ENCODE results near the gene OTUB1.

OTUB1 gene

DNA sequence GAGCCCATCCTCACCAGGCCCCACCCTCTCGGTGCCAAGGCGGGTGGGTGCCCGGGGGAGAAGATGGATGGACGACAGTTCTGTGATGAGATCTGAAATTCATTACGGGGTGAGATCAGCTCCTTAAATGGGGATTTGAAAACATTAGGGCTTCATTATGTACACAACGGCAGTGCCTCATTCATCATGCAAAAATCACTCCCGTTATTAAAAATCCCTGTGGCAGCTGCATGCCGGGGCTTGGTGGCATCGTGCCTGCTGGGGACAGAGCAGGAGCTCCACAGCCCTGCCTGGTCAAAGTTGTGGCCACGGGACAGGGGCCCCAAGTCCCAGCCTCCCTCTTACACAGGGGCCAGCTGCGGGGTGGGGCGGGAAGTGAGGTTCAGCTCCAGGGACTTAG is 20.2 kb downstream of the OTUB1 start:
- no peak overlapping the region for H3K4me3 ChIP-seq (ENCODE audit: insufficient read depth in 1 of 2, low read depth in 1 of 2, low read length in 2 of 2)
- H3K79me1 ChIP-seq (replicated peaks; ENCODE audit: low read length, poor library complexity, severe bottlenecking): no peaks in the 10 kb centered on the region
- H3K23ac ChIP-seq (ENCODE audit: low read length in 2 of 2): no peak overlapping the region
- H2BK5ac ChIP-seq (ENCODE audit: low read depth, low read length, poor library complexity, severe bottlenecking): no peak overlapping the region
- H3K36me3 ChIP-seq (ENCODE audit: control insufficient read depth in 1 of 2, insufficient read depth in 2 of 2, low read depth in 1 of 2, low read length in 2 of 2): no peaks in the 10 kb centered on the region
- H2BK15ac ChIP-seq (ENCODE audit: low read depth, poor library complexity, severe bottlenecking): no peak overlapping the region
- no peak overlapping the region for H3K18ac ChIP-seq (ENCODE audit: low read depth in 1 of 2, low read length in 2 of 2)
- H3K9ac ChIP-seq (ENCODE audit: low read length): no peak overlapping the region
- no peak overlapping the region for H3K27ac ChIP-seq (ENCODE audit: low read length, poor library complexity, severe bottlenecking)
- H3K4me1 ChIP-seq (ENCODE audit: control insufficient read depth, insufficient read depth, low read depth, low read length): peaks cover 44% of the 10 kb centered on the region
- peaks cover 1 to 5% of the 10 kb centered on the region in 2 experiments for H3K27me3 ChIP-seq (ENCODE audit: control insufficient read depth in 1 of 2, insufficient read depth in 1 of 2, low read length in 2 of 2)
- no peak for DNase-seq
- no peak overlapping the region for H4K8ac ChIP-seq (ENCODE audit: low read length)
- H2BK12ac ChIP-seq (ENCODE audit: low read length in 2 of 2): no peak overlapping the region
- H3K9me3 ChIP-seq (ENCODE audit: control insufficient read depth, low read length): no peaks in the 10 kb centered on the region
- H2AFZ ChIP-seq (ENCODE audit: low read depth, low read length): no peak overlapping the region
- H2AK5ac ChIP-seq (ENCODE audit: low read length, severe bottlenecking): no peak overlapping the region
- H4K91ac ChIP-seq (ENCODE audit: low read length): no peak overlapping the region
- no peak overlapping the region for H3K4ac ChIP-seq (ENCODE audit: low read depth in 1 of 2, low read length in 2 of 2)
- no peak overlapping the region for H3K14ac ChIP-seq (ENCODE audit: low read length in 2 of 2)
- no peak overlapping the region for H3K4me2 ChIP-seq (ENCODE audit: low read length, poor library complexity, severe bottlenecking)
- no peak overlapping the region for H2BK120ac ChIP-seq (ENCODE audit: low read depth, low read length)
- 91% methylated on average over 10 of the region's 12 CpGs for WGBS

DNA sequence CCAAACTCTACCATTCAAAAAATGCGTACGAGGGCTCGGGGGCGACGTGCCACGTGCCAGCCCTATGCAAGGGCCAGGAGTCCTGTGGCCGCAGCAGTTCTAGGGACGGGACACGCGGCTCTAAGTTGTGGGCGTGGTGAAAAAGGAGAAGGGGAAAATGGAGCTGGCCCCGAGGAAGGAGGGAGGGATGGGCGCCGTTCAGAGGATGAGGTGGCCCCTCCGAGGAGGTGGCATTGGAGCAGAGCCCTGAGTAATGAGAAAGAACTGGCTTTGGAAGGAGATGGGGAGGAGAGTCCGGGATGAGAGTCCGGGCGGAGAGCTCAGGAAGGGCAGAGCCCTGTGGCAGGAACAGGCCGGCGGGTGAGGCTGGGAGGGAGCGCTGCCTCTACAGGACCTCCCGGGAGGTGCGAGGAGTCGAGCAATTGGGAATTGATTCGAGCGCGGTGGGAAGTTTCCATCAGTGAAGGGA is 21.0 kb downstream of the OTUB1 start:
- Histone ChIP-seq H3K4ac (ENCODE audit: low read depth in 1 of 2, low read length in 2 of 2) (no peak overlapping the region), H2BK5ac (ENCODE audit: low read depth, low read length, poor library complexity, severe bottlenecking) (no peak overlapping the region), H3K4me3 (ENCODE audit: insufficient read depth in 1 of 2, low read depth in 1 of 2, low read length in 2 of 2) (peak overlapping the region; percentile 29 to 73), H2AK5ac (ENCODE audit: low read length, severe bottlenecking) (no peak overlapping the region), H3K79me1 (replicated peaks; ENCODE audit: low read length, poor library complexity, severe bottlenecking) (no peaks in the 10 kb centered on the region), H3K23ac (ENCODE audit: low read length in 2 of 2) (no peak overlapping the region), H2BK120ac (ENCODE audit: low read depth, low read length) (no peak overlapping the region), H3K27ac (ENCODE audit: low read length, poor library complexity, severe bottlenecking) (no peak overlapping the region), H3K9me3 (ENCODE audit: control insufficient read depth, low read length) (no peaks in the 10 kb centered on the region), H4K91ac (ENCODE audit: low read length) (no peak overlapping the region), H3K14ac (ENCODE audit: low read length in 2 of 2) (no peak overlapping the region), H3K9ac (ENCODE audit: low read length) (peak overlapping the region; percentile 75), H4K8ac (ENCODE audit: low read length) (no peak overlapping the region), H3K4me1 (ENCODE audit: control insufficient read depth, insufficient read depth, low read depth, low read length) (peaks cover 41% of the 10 kb centered on the region), H3K27me3 (ENCODE audit: control insufficient read depth in 1 of 2, insufficient read depth in 1 of 2, low read length in 2 of 2) (peaks cover 0 to 5% of the 10 kb centered on the region in 2 experiments), H2BK12ac (ENCODE audit: low read length in 2 of 2) (no peak overlapping the region), H3K4me2 (ENCODE audit: low read length, poor library complexity, severe bottlenecking) (peak overlapping the region; percentile 80), H3K36me3 (ENCODE audit: control insufficient read depth in 1 of 2, insufficient read depth in 2 of 2, low read depth in 1 of 2, low read length in 2 of 2) (no peaks in the 10 kb centered on the region), H3K18ac (ENCODE audit: low read depth in 1 of 2, low read length in 2 of 2) (no peak overlapping the region), H2BK15ac (ENCODE audit: low read depth, poor library complexity, severe bottlenecking) (no peak overlapping the region), H2AFZ (ENCODE audit: low read depth, low read length) (no peak overlapping the region)
- WGBS: 3% methylated on average over 21 of the region's 27 CpGs
- DNase-seq: peak; percentile 56

DNA sequence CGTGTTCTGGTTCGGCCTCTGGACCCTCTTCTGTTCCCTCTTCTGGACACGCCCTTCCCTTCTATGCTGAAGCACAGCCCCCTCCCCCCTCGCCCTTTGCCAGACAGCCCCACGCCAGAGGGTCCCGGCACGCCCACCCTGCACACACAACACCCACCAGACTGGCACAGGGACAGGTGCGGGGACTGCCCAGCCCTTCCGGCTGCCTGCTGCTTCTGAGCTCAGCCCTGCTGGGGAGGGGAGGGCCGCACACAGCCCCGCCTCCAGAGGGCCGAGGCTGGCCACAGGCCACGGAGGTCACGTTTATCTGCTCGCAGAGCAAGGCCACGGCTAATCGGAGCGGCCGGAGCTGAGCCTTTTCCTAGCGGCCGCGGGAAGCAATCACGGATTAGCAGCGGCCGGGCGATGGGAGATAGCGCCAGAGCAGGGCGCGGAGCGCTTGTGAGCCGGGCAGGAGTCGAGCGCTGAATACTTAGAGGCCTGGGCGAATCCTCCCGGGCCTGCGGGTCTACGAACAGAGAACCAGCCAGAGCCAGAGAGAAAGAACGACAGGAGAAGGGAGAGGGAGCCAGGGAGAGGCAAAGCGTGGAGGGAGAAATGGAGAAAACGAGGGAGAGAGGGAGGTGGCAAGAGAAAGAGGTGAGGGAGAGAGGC is 21.5 kb downstream of the OTUB1 start:
- Histone ChIP-seq H2BK12ac (ENCODE audit: low read length in 2 of 2) (peak overlapping the region in 1 of 2 experiments; percentile 15), H3K4me3 (ENCODE audit: insufficient read depth in 1 of 2, low read depth in 1 of 2, low read length in 2 of 2) (peak overlapping the region; percentile 38 to 73), H3K4me1 (ENCODE audit: control insufficient read depth, insufficient read depth, low read depth, low read length) (peaks cover 35% of the 10 kb centered on the region), H3K79me1 (replicated peaks; ENCODE audit: low read length, poor library complexity, severe bottlenecking) (no peaks in the 10 kb centered on the region), H3K18ac (ENCODE audit: low read depth in 1 of 2, low read length in 2 of 2) (no peak overlapping the region), H3K27ac (ENCODE audit: low read length, poor library complexity, severe bottlenecking) (no peak overlapping the region), H3K23ac (ENCODE audit: low read length in 2 of 2) (no peak overlapping the region), H3K4ac (ENCODE audit: low read depth in 1 of 2, low read length in 2 of 2) (no peak overlapping the region), H3K27me3 (ENCODE audit: control insufficient read depth in 1 of 2, insufficient read depth in 1 of 2, low read length in 2 of 2) (peaks cover 0 to 5% of the 10 kb centered on the region in 2 experiments), H2AK5ac (ENCODE audit: low read length, severe bottlenecking) (no peak overlapping the region), H3K36me3 (ENCODE audit: control insufficient read depth in 1 of 2, insufficient read depth in 2 of 2, low read depth in 1 of 2, low read length in 2 of 2) (no peaks in the 10 kb centered on the region), H2BK120ac (ENCODE audit: low read depth, low read length) (no peak overlapping the region), H4K8ac (ENCODE audit: low read length) (peak overlapping the region; percentile 55), H3K9ac (ENCODE audit: low read length) (peak overlapping the region; percentile 75), H2AFZ (ENCODE audit: low read depth, low read length) (peak overlapping the region; percentile 42), H3K4me2 (ENCODE audit: low read length, poor library complexity, severe bottlenecking) (peak overlapping the region; percentile 80), H4K91ac (ENCODE audit: low read length) (no peak overlapping the region), H2BK5ac (ENCODE audit: low read depth, low read length, poor library complexity, severe bottlenecking) (no peak overlapping the region), H2BK15ac (ENCODE audit: low read depth, poor library complexity, severe bottlenecking) (no peak overlapping the region), H3K9me3 (ENCODE audit: control insufficient read depth, low read length) (no peaks in the 10 kb centered on the region), H3K14ac (ENCODE audit: low read length in 2 of 2) (no peak overlapping the region)
- 4% methylated on average over 40 of the region's 40 CpGs for WGBS
- peak; percentile 64 for DNase-seq

DNA sequence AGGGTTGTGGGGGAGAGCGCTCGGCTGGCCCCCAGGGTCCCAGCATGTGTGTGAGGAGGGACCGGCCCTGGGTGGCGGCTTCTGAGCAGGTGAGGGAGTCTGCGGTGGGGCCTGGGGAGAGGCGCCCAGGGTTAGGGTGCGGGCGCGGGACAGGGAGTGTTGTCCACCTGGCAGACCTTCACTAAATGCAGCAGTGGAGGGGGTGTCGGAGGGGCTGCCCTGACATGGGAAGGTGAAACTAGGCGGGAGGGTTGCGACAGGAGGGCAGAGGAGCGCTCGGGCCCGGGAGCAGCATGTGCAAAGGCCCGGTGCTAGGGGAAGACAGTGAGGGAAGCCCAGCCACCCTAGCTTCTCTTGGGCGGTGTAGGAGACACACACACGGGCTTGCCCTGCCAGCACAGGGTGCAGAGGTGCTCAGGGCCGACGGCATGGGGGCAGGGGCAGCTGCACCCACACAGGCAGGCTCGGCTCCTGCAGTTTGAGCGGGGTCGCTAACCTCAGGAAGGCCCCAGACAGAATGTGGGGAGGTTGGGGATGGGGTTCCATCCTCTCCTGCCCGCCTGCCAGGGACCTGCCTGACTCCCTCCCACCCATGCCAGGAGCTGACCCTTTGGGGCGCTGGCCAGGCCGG is 22.2 kb downstream of the OTUB1 start:
- no peak overlapping the region for H2AK5ac ChIP-seq (ENCODE audit: low read length, severe bottlenecking)
- peaks cover 0 to 5% of the 10 kb centered on the region in 2 experiments for H3K27me3 ChIP-seq (ENCODE audit: control insufficient read depth in 1 of 2, insufficient read depth in 1 of 2, low read length in 2 of 2)
- no peak overlapping the region for H2BK15ac ChIP-seq (ENCODE audit: low read depth, poor library complexity, severe bottlenecking)
- peak overlapping the region in 1 of 2 experiments; percentile 81 for H3K14ac ChIP-seq (ENCODE audit: low read length in 2 of 2)
- H3K23ac ChIP-seq (ENCODE audit: low read length in 2 of 2): peak overlapping the region in 1 of 2 experiments; percentile 9
- no peak overlapping the region for H2BK12ac ChIP-seq (ENCODE audit: low read length in 2 of 2)
- peak overlapping the region; percentile 6 for H4K91ac ChIP-seq (ENCODE audit: low read length)
- peak overlapping the region in 1 of 2 experiments; percentile 73 for H3K4me3 ChIP-seq (ENCODE audit: insufficient read depth in 1 of 2, low read depth in 1 of 2, low read length in 2 of 2)
- no peaks in the 10 kb centered on the region for H3K36me3 ChIP-seq (ENCODE audit: control insufficient read depth in 1 of 2, insufficient read depth in 2 of 2, low read depth in 1 of 2, low read length in 2 of 2)
- H3K9ac ChIP-seq (ENCODE audit: low read length): peak overlapping the region; percentile 75
- no peak overlapping the region for H3K27ac ChIP-seq (ENCODE audit: low read length, poor library complexity, severe bottlenecking)
- H3K4me1 ChIP-seq (ENCODE audit: control insufficient read depth, insufficient read depth, low read depth, low read length): peaks cover 34% of the 10 kb centered on the region
- no peak overlapping the region for H3K4ac ChIP-seq (ENCODE audit: low read depth in 1 of 2, low read length in 2 of 2)
- H2AFZ ChIP-seq (ENCODE audit: low read depth, low read length): no peak overlapping the region
- no peaks in the 10 kb centered on the region for H3K79me1 ChIP-seq (replicated peaks; ENCODE audit: low read length, poor library complexity, severe bottlenecking)
- no peak overlapping the region for H2BK5ac ChIP-seq (ENCODE audit: low read depth, low read length, poor library complexity, severe bottlenecking)
- H3K4me2 ChIP-seq (ENCODE audit: low read length, poor library complexity, severe bottlenecking): no peak overlapping the region
- no peak overlapping the region for H3K18ac ChIP-seq (ENCODE audit: low read depth in 1 of 2, low read length in 2 of 2)
- no peak for DNase-seq
- WGBS: 93% methylated on average over 26 of the region's 26 CpGs
- H3K9me3 ChIP-seq (ENCODE audit: control insufficient read depth, low read length): no peaks in the 10 kb centered on the region
- H4K8ac ChIP-seq (ENCODE audit: low read length): no peak overlapping the region
- no peak overlapping the region for H2BK120ac ChIP-seq (ENCODE audit: low read depth, low read length)

Data from mesenchymal stem cell (in vitro differentiated cells and primary cell).